A673 (cell line): Measurements from ENCODE around the gene WNT5A. TPM values are rescaled to one million over a fixed set of nuclear protein-coding genes. Genes with fewer than 3 reads are reported as not detected.

Experiments
- BruUV-seq: library from RNA; stranded (reverse); fragments of 400-500 nt; replicated peaks from 2 replicates; lab custom pipeline; 2021; lab: Mats Ljungman, UMichigan
- CTCF ChIA-PET: fragments of 300-600 bp; sonication (Branson Sonifier 250); formaldehyde crosslinking; loops from one replicate; lab custom pipeline; 2022; ENCODE audit warnings: antibody characterized with exemption; lab: Charles Lee
- POLR2A ChIA-PET: fragments of 300-600 bp; sonication (Branson Sonifier 250); formaldehyde crosslinking; loops from one replicate; lab custom pipeline; 2022; ENCODE audit warnings: antibody characterized with exemption; ENCODE audit not compliant: low non-redundant PET; lab: Charles Lee
- DNase-seq: peaks from one replicate; pipeline ENCODE4 v3.0.0-alpha.2; 2015; ENCODE audit warnings: low spot score
- H3K27ac ChIP-seq: fragments of 200-600 bp; sonication (generic); 2 replicates; pipeline ENCODE4 v1.5.1; 2016; ENCODE audit warnings: mixed run types, low read depth, mild to moderate bottlenecking, mixed read lengths, antibody characterized with exemption, low read length; ENCODE audit not compliant: poor library complexity, severe bottlenecking
- H3K27me3 ChIP-seq: fragments of 200-600 bp; sonication (generic); replicated peaks from 2 replicates; pipeline ENCODE4 v1.6.1; 2017; ENCODE audit warnings: mixed run types, low read depth, mild to moderate bottlenecking, mixed read lengths, antibody characterized with exemption, low read length; ENCODE audit not compliant: insufficient read depth, poor library complexity
- H3K36me3 ChIP-seq: fragments of 200-600 bp; sonication (generic); 2 replicates; pipeline ENCODE4 v1.6.1; 2016; ENCODE audit warnings: mixed run types, mild to moderate bottlenecking, mixed read lengths, antibody characterized with exemption, low read length; ENCODE audit not compliant: insufficient read depth, poor library complexity, severe bottlenecking
- H3K4me1 ChIP-seq: fragments of 200-600 bp; sonication (generic); 2 replicates; pipeline ENCODE4 v1.6.1; 2017; ENCODE audit warnings: mixed run types, mild to moderate bottlenecking, mixed read lengths, antibody characterized with exemption, low read length; ENCODE audit not compliant: insufficient read depth, poor library complexity, severe bottlenecking
- H3K4me3 ChIP-seq: fragments of 200-600 bp; sonication (generic); 2 replicates; pipeline ENCODE4 v1.5.1; 2016; ENCODE audit warnings: low read depth, mixed run types, mild to moderate bottlenecking, mixed read lengths, low read length; ENCODE audit not compliant: poor library complexity, severe bottlenecking
- H3K9me3 ChIP-seq: fragments of 200-600 bp; sonication (generic); 2 replicates; pipeline ENCODE4 v1.6.1; 2016; ENCODE audit warnings: mixed run types, low read depth, mild to moderate bottlenecking, mixed read lengths, antibody characterized with exemption, low read length; ENCODE audit not compliant: poor library complexity, severe bottlenecking
- EZH2 ChIP-seq: fragments of 200-600 bp; sonication (generic); IDR thresholded peaks from 2 replicates; pipeline ENCODE4 v1.6.1; 2017; ENCODE audit warnings: borderline replicate concordance, low read depth, mild to moderate bottlenecking, mixed read lengths, antibody characterized with exemption, low read length; ENCODE audit not compliant: poor library complexity, severe bottlenecking
- intact Hi-C: fragments of 100-400 bp; cut with micrococcal nuclease; formaldehyde crosslinking; loops from one replicate; pipeline ENCODE4 v1.10.0; 2022; ENCODE audit not compliant: unreplicated experiment
- total RNA-seq: library from RNA; stranded (reverse); gene quantifications from 2 replicates; pipeline ENCODE4 v1.2.3, GENCODE V29; 2021
- TF ChIP-seq, protein P1 (sequence below): fragments of 300-800, 200-600 bp; sonication (generic); conservative IDR thresholded peaks from 2 replicates; pipeline ENCODE4 v1.5.1; 2017; ENCODE audit warnings: low read depth, mild to moderate bottlenecking, antibody characterized with exemption, low read length, moderate library complexity, mixed read lengths

WNT5A gene
- total RNA-seq, 1 experiment from 2014 or later: 18.9 TPM

DNA sequence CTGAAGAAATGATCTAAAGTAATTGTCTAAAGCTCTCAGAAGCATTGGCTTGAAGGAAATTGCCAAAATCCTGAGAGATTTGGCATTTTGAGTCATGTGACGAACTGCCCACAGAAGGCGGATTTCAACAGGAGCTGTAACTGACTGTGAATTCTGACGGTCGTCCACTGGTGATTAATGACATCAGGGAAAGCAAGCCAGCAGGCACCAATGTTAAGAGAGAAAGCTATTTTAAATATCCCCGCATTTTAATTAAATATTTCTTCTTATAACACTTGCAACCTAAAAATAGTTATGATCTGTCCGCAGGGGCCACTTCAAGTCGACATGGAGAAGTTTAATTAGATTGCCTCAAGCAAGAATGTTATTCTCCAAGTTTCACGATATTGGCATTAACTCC lies 51.6 kb downstream of the WNT5A start:
- CTCF ChIA-PET: no interaction called here
- no peak overlapping the region for H3K4me3 ChIP-seq
- no peaks in the 10 kb centered on the region for H3K4me1 ChIP-seq

DNA sequence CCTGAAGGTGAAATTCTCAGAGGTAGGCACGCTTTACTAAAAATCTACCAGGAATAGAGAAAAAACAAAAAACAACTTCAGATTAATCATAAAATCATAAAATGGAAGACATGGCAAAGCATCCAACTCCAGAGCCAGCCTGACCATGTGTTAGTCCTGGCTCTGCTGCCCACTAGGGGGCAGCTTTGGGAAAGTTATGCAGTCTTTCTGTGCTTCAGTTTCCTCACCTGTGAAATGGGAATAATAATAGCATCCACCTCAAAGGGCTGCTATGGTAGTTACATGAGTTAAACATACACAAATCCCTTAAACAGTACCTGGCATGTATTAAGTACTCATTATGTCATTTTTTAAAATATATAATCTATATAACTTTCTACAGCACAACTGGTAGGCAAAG lies 52.3 kb downstream of the WNT5A start:
- H3K4me3 ChIP-seq: no peak overlapping the region
- no peak for TF ChIP-seq EZH2
- TF ChIP-seq, protein P1, sequence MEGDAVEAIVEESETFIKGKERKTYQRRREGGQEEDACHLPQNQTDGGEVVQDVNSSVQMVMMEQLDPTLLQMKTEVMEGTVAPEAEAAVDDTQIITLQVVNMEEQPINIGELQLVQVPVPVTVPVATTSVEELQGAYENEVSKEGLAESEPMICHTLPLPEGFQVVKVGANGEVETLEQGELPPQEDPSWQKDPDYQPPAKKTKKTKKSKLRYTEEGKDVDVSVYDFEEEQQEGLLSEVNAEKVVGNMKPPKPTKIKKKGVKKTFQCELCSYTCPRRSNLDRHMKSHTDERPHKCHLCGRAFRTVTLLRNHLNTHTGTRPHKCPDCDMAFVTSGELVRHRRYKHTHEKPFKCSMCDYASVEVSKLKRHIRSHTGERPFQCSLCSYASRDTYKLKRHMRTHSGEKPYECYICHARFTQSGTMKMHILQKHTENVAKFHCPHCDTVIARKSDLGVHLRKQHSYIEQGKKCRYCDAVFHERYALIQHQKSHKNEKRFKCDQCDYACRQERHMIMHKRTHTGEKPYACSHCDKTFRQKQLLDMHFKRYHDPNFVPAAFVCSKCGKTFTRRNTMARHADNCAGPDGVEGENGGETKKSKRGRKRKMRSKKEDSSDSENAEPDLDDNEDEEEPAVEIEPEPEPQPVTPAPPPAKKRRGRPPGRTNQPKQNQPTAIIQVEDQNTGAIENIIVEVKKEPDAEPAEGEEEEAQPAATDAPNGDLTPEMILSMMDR: peak; percentile 56
- no TSS peak for BruUV-seq
- no peaks in the 10 kb centered on the region for H3K27me3 ChIP-seq
- intact Hi-C loops: no loop called here
- peak; percentile 42 for DNase-seq
- H3K4me1 ChIP-seq: no peaks in the 10 kb centered on the region
- POLR2A ChIA-PET: no interaction called here
- CTCF ChIA-PET: no interaction called here
- H3K27ac ChIP-seq: no peak overlapping the region
- H3K9me3 ChIP-seq: no peaks in the 10 kb centered on the region
- H3K36me3 ChIP-seq: no peaks in the 10 kb centered on the region

More for the DNA sequence above, 51.6 kb downstream of the WNT5A start:
- no TSS peak for BruUV-seq
- Histone ChIP-seq H3K9me3 (no peaks in the 10 kb centered on the region), H3K27me3 (no peaks in the 10 kb centered on the region), H3K36me3 (no peaks in the 10 kb centered on the region), H3K27ac (no peak overlapping the region)
- POLR2A ChIA-PET: no interaction called here
- no peak for DNase-seq
- intact Hi-C loops: no loop called here
- no peak for TF ChIP-seq EZH2
- TF ChIP-seq, protein P1: no peak

DNA sequence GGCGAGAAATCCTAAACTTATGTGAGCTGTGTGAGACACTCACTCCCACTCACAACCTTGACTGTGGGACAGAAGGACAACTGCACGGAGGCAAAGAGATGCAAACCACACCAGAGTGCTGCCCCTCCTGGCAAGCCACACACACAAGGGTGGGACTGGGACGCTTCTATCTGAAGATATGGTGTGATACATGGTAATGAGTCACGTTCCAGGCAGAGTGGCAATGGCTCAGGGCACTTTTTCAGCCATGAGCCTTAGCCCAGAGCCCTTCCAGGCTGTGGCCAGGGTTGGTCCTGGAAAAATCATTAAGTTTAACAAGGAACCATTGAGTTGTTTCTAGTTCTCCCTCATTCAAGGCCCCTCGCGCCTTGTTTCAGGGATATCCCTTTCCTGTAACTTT lies 56.1 kb downstream of the WNT5A start:
- CTCF ChIA-PET: no interaction called here
- POLR2A ChIA-PET: no interaction called here
- TF ChIP-seq EZH2: no peak

DNA sequence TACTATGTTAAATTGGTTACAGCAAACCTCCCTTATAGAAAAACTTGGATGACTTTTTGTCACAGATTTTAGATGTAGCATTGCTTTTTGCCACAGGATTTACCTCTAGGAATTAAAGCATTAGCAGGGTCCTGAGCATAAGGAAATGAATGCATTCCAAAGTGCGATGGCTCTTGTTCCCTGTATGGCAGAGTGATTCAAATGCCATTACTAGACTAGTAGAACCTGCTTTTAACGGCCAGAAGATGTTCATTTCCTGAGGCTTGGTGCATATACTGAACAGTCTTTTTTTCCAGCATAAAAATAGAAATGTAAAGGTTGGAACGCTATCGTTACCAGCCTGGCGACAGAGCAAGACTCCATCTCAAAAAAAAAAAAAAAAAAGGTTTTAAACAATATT lies 59.4 kb downstream of the WNT5A start:
- TF ChIP-seq, protein P1: no peak
- no peak for TF ChIP-seq EZH2
- no peaks in the 10 kb centered on the region for H3K36me3 ChIP-seq
- H3K4me3 ChIP-seq: no peak overlapping the region
- BruUV-seq: no TSS peak
- H3K9me3 ChIP-seq: no peaks in the 10 kb centered on the region
- DNase-seq: no peak
- ChIA-PET CTCF (no interaction called here), POLR2A (no interaction called here)
- H3K27ac ChIP-seq: no peak overlapping the region
- H3K27me3 ChIP-seq: no peaks in the 10 kb centered on the region
- no peaks in the 10 kb centered on the region for H3K4me1 ChIP-seq
- intact Hi-C loops: no loop called here

More for the DNA sequence above, 56.1 kb downstream of the WNT5A start:
- Histone ChIP-seq H3K9me3 (no peaks in the 10 kb centered on the region), H3K27ac (no peak overlapping the region), H3K4me3 (no peak overlapping the region), H3K4me1 (no peaks in the 10 kb centered on the region), H3K27me3 (no peaks in the 10 kb centered on the region), H3K36me3 (no peaks in the 10 kb centered on the region)
- DNase-seq: no peak
- BruUV-seq: no TSS peak
- intact Hi-C loops: no loop called here
